GM23338 (cell line): ENCODE measurements around the gene FKBP2. TPM values are rescaled to one million over a fixed set of nuclear protein-coding genes. Genes with fewer than 3 reads are reported as not detected.

Source experiments
- ATAC-seq: fragments of 200-7000 bp; cut with Tn5 transposase; 3 replicates; pipeline ENCODE4 v1.9.1; 2020
- DNase-seq: peaks from one replicate; pipeline ENCODE4 v3.0.0-alpha.2; 2015; ENCODE audit warnings: low spot score
- H2AFZ ChIP-seq: fragments of 200-600 bp; sonication (generic); 2 replicates; pipeline ENCODE4 v1.8.0; 2016; ENCODE audit warnings: antibody characterized with exemption, mild to moderate bottlenecking, moderate library complexity
- H3F3A ChIP-seq: fragments of 200-600 bp; sonication (generic); replicated peaks from 2 replicates; pipeline ENCODE4 v1.8.0; 2017; ENCODE audit warnings: antibody characterized with exemption, mixed run types, low read depth
- H3K27ac ChIP-seq: fragments of 200-600 bp; sonication (generic); 2 replicates; pipeline ENCODE4 v1.6.1; 2016; ENCODE audit warnings: low read depth
- H3K27me3 ChIP-seq: fragments of 200-600 bp; sonication (generic); 2 replicates; pipeline ENCODE4 v1.8.0; 2016; ENCODE audit warnings: mild to moderate bottlenecking, mixed run types, moderate library complexity; ENCODE audit not compliant: insufficient read depth
- H3K36me3 ChIP-seq: fragments of 200-600 bp; sonication (generic); 2 replicates; pipeline ENCODE4 v1.8.0; 2016; ENCODE audit warnings: mild to moderate bottlenecking; ENCODE audit not compliant: insufficient read depth
- H3K4me1 ChIP-seq: fragments of 200-600 bp; sonication (generic); 2 replicates; pipeline ENCODE4 v1.8.0; 2016; ENCODE audit warnings: mild to moderate bottlenecking, moderate library complexity; ENCODE audit not compliant: insufficient read depth
- H3K4me2 ChIP-seq: fragments of 200-600 bp; sonication (generic); 2 replicates; pipeline ENCODE4 v1.7.1; 2017; ENCODE audit warnings: mixed run types
- H3K4me3 ChIP-seq: fragments of 200-600 bp; sonication (generic); 2 replicates; pipeline ENCODE4 v1.6.1; 2016; ENCODE audit warnings: mixed run types
- H3K79me2 ChIP-seq: fragments of 200-600 bp; sonication (generic); replicated peaks from 2 replicates; pipeline ENCODE4 v1.8.0; 2017; ENCODE audit warnings: mild to moderate bottlenecking; ENCODE audit not compliant: insufficient read depth
- H3K9me2 ChIP-seq: fragments of 200-600 bp; sonication (generic); 2 replicates; pipeline ENCODE4 v1.8.0; 2017; ENCODE audit not compliant: insufficient read depth
- H4K20me1 ChIP-seq: fragments of 200-600 bp; sonication (generic); replicated peaks from 2 replicates; pipeline ENCODE4 v1.8.0; 2017; ENCODE audit warnings: mild to moderate bottlenecking; ENCODE audit not compliant: insufficient read depth
- H3K27ac Mint-ChIP-seq: 2 replicates; pipeline ENCODE4 v1.8.0; 2020; ENCODE audit warnings: inconsistent platforms, mild to moderate bottlenecking, moderate library complexity, mixed read lengths
- H3K27me3 Mint-ChIP-seq: 3 replicates; pipeline ENCODE4 v1.8.0; 2022; ENCODE audit warnings: low read depth, mild to moderate bottlenecking, moderate library complexity, mixed read lengths, inconsistent platforms; ENCODE audit not compliant: insufficient read depth, poor library complexity
- H3K36me3 Mint-ChIP-seq: 3 replicates; pipeline ENCODE4 v1.8.0; 2021; ENCODE audit warnings: low read depth, mild to moderate bottlenecking, inconsistent platforms, moderate library complexity, mixed read lengths
- H3K4me1 Mint-ChIP-seq: 3 replicates; pipeline ENCODE4 v1.8.0; 2020; ENCODE audit warnings: mild to moderate bottlenecking, inconsistent platforms, mixed read lengths
- H3K4me3 Mint-ChIP-seq: 3 replicates; pipeline ENCODE4 v1.8.0; 2021; ENCODE audit warnings: moderate library complexity, mild to moderate bottlenecking, inconsistent platforms, mixed read lengths
- H3K9me3 Mint-ChIP-seq: 3 replicates; pipeline ENCODE4 v1.8.0; 2020; ENCODE audit warnings: moderate library complexity, mild to moderate bottlenecking, inconsistent platforms, mixed read lengths
- CREB1 ChIP-seq: fragments of 250-450 bp; sonication (Bioruptor Pico); IDR thresholded peaks from 2 replicates; pipeline ENCODE4 v1.5.0; 2020; ENCODE audit warnings: low read depth, mild to moderate bottlenecking, moderate library complexity
- CTCF ChIP-seq, 2 experiments: fragments of 200-600 bp in 1 of 2; sonication (generic) in 1 of 2; conservative IDR thresholded peaks; 2 replicates each; pipeline versions ENCODE4 v1.5.1 to v1.6.1; 2016 to 2017; ENCODE audit warnings: antibody characterized with exemption in 2 of 2, low read depth in 2 of 2, mild to moderate bottlenecking in 2 of 2, moderate library complexity in 1 of 2
- ETS1 ChIP-seq: IDR thresholded peaks from 2 replicates; pipeline ENCODE4 v1.6.1; 2016; ENCODE audit warnings: antibody characterized with exemption
- EZH2 ChIP-seq: fragments of 200-600 bp; sonication (generic); IDR thresholded peaks from one replicate; pipeline ENCODE4 v1.8.0; 2017; ENCODE audit warnings: antibody characterized with exemption, mild to moderate bottlenecking, low read depth; ENCODE audit not compliant: unreplicated experiment
- EZH2phosphoT487 ChIP-seq: fragments of 200-600 bp; sonication (generic); IDR thresholded peaks from one replicate; pipeline ENCODE4 v1.8.1; 2018; ENCODE audit warnings: antibody characterized with exemption; ENCODE audit not compliant: unreplicated experiment
- JUNB ChIP-seq: IDR thresholded peaks from one replicate; pipeline ENCODE4 v1.6.1; 2016; ENCODE audit warnings: antibody characterized with exemption; ENCODE audit not compliant: unreplicated experiment
- NANOG ChIP-seq: IDR thresholded peaks from 2 replicates; pipeline ENCODE4 v1.6.1; 2016; ENCODE audit warnings: antibody characterized with exemption, borderline replicate concordance
- POLR2AphosphoS5 ChIP-seq: IDR thresholded peaks from 2 replicates; pipeline ENCODE4 v1.6.1; 2016; ENCODE audit warnings: antibody characterized with exemption, low read depth
- REST ChIP-seq: IDR thresholded peaks from one replicate; pipeline ENCODE4 v1.6.1; 2018; ENCODE audit warnings: antibody characterized with exemption; ENCODE audit not compliant: unreplicated experiment
- STAT1 ChIP-seq: IDR thresholded peaks from one replicate; pipeline ENCODE4 v1.6.1; 2016; ENCODE audit warnings: antibody characterized with exemption; ENCODE audit not compliant: unreplicated experiment
- ZNF114 ChIP-seq: fragments of 250-450 bp; sonication (Bioruptor Pico); IDR thresholded peaks from 2 replicates; pipeline ENCODE4 v1.5.0; 2020; ENCODE audit warnings: mild to moderate bottlenecking, moderate library complexity
- ZNF331 ChIP-seq: fragments of 250-450 bp; sonication (Bioruptor Pico); IDR thresholded peaks from 2 replicates; pipeline ENCODE4 v1.5.0; 2020; ENCODE audit warnings: low read depth, mild to moderate bottlenecking, moderate library complexity
- ZNF462 ChIP-seq: fragments of 250-450 bp; sonication (Bioruptor Pico); IDR thresholded peaks from 2 replicates; pipeline ENCODE4 v1.5.0; 2020; ENCODE audit warnings: mild to moderate bottlenecking, moderate library complexity
- polyA plus RNA-seq: library from polyadenylated mRNA; unstranded; fragments of >200 nt; fragmentation: Nextera tagmentation; extraction: Ambion mirVana; gene quantifications from 2 replicates; pipeline ENCODE4 v1.2.1, GENCODE V29; 2016
- total RNA-seq: library from RNA; depleted of rRNA; stranded (reverse); fragments of >200 nt; shearing (Covaris generic); gene quantifications from 2 replicates; pipeline ENCODE4 v1.2.3, GENCODE V29; 2014

Gene FKBP2
- total and polyA plus RNA-seq, 2 experiments from 2014 or later: 31.4 to 201 TPM

- Mint-ChIP-seq H3K9me3 (no peaks in the 10 kb centered on the region), H3K4me1 (peaks cover 9% of the 10 kb centered on the region), H3K27ac (no peak overlapping the region), H3K36me3 (no peaks in the 10 kb centered on the region), H3K27me3 (peaks cover 4% of the 10 kb centered on the region), H3K4me3 (peak overlapping the region; percentile 89; the same call in 2 of the 3 replicates)
- TF ChIP-seq ZNF331 (CRISPR knock-in tag): no peak
- no peak for TF ChIP-seq ZNF462 (CRISPR knock-in tag)
- no peak for TF ChIP-seq CREB1
- TF ChIP-seq EZH2: no peak
- no peak for TF ChIP-seq STAT1
- TF ChIP-seq NANOG: no peak
- no peak for TF ChIP-seq JUNB
- TF ChIP-seq EZH2phosphoT487: no peak
- no peak; the same call in 1 of the 2 replicates for TF ChIP-seq POLR2AphosphoS5
- no peak for TF ChIP-seq ZNF114 (CRISPR knock-in tag)
- TF ChIP-seq ETS1: no peak
- no peak for TF ChIP-seq REST
- TF ChIP-seq CTCF (conservative IDR thresholded peaks at IDR 0.05; ENCODE audit: low read depth in 2 of 2): no peak
- DNase-seq (no peak), ATAC-seq (no peak)
- H3F3A ChIP-seq: 0 out of 2 replicates have a peak, but pooled peaks cover 3% of the 10 kb centered on the region
- no peak overlapping the region for H3K4me3 ChIP-seq
- no peaks in the 10 kb centered on the region; the same call in 1 of the 2 replicates for H3K79me2 ChIP-seq
- no peaks in the 10 kb centered on the region for H3K27me3 ChIP-seq
- no peak overlapping the region for H3K4me2 ChIP-seq
- H3K36me3 ChIP-seq: no peaks in the 10 kb centered on the region; the same call in 1 of the 2 replicates
- no peak overlapping the region for H2AFZ ChIP-seq
- H3K4me1 ChIP-seq: no peaks in the 10 kb centered on the region; the same call in 1 of the 2 replicates
- no peak overlapping the region for H3K27ac ChIP-seq
- no peaks in the 10 kb centered on the region for H4K20me1 ChIP-seq
- no peaks in the 10 kb centered on the region for H3K9me2 ChIP-seq
Measured at GRCh38 chr11:64224151-64224890, 16.6 kb upstream of the FKBP2 start.
